SK-N-SH (cell line): ENCODE measurements around the gene PARP16. TPM values are rescaled to one million over a fixed set of nuclear protein-coding genes. Genes with fewer than 3 reads are reported as not detected.

Experiments used
- CTCF ChIA-PET: fragments of 300-600, 350-600 bp; formaldehyde crosslinking; extraction: SDS; loops from one replicate; lab custom pipeline; 2021; lab: Yijun Ruan, JAX
- POLR2A ChIA-PET: fragments of 350-600 bp; sonication (Branson Sonifier 250); formaldehyde crosslinking; extraction: SDS; loops from one replicate; lab custom pipeline; 2020; ENCODE audit warnings: antibody characterized with exemption, inconsistent platforms; lab: Yijun Ruan, JAX
- DNase-seq: peaks from one replicate; pipeline ENCODE4 v3.0.0; 2012
- H2AFZ ChIP-seq: fragments of 200-600 bp; sonication (generic); 2 replicates; pipeline ENCODE4 v1.8.1; 2016; ENCODE audit warnings: antibody characterized with exemption, mild to moderate bottlenecking, low read depth
- H3F3A ChIP-seq: fragments of 200-600 bp; sonication (generic); replicated peaks from 2 replicates; pipeline ENCODE3; 2016; ENCODE audit warnings: antibody characterized with exemption, mild to moderate bottlenecking; ENCODE audit not compliant: insufficient read depth
- H3K27ac ChIP-seq, 2 experiments: fragments of 200-500 bp in 1 of 2; fragments of 200-600 bp in 1 of 2; sonication (Bioruptor generic) in 1 of 2; sonication (generic), shearing (Covaris generic) in 1 of 2; 2 replicates each; pipeline versions ENCODE4 v1.5.1 to v1.6.1; 2014 to 2016; ENCODE audit warnings: low read depth in 2 of 2, inconsistent platforms in 1 of 2, low read length in 1 of 2, mild to moderate bottlenecking in 1 of 2, mixed read lengths in 1 of 2
- H3K27me3 ChIP-seq: fragments of 200-600 bp; sonication (generic), shearing (Covaris generic); 2 replicates; pipeline ENCODE4 v1.6.1; 2016; ENCODE audit warnings: mixed run types; ENCODE audit not compliant: insufficient read depth
- H3K36me3 ChIP-seq, 2 experiments: fragments of 200-500 bp in 1 of 2; fragments of 200-600 bp in 1 of 2; sonication (Bioruptor generic) in 1 of 2; sonication (generic) in 1 of 2; replicated peaks in 1 of 2; 2 replicates each; pipeline versions ENCODE3 to v1.5.1; 2014 to 2016; ENCODE audit warnings: low read length in 1 of 2, mild to moderate bottlenecking in 1 of 2; ENCODE audit not compliant: insufficient read depth in 2 of 2, control insufficient read depth in 1 of 2
- H3K4me1 ChIP-seq, 2 experiments: fragments of 200-500 bp in 1 of 2; fragments of 200-600 bp in 1 of 2; sonication (Bioruptor generic) in 1 of 2; sonication (generic), shearing (Covaris generic) in 1 of 2; 2 replicates each; pipeline versions ENCODE4 v1.5.1 to v1.6.1; 2014 to 2016; ENCODE audit warnings: low read depth in 1 of 2, low read length in 1 of 2, mixed run types in 1 of 2; ENCODE audit not compliant: insufficient read depth in 2 of 2, control insufficient read depth in 1 of 2
- H3K4me2 ChIP-seq: fragments of 200-600 bp; sonication (generic), shearing (Covaris generic); 2 replicates; pipeline ENCODE4 v1.6.1; 2017; ENCODE audit warnings: mixed run types
- H3K4me3 ChIP-seq, 2 experiments: fragments of 200-500 bp in 1 of 2; fragments of 200-600 bp in 1 of 2; sonication (Bioruptor generic) in 1 of 2; sonication (generic), shearing (Covaris generic) in 1 of 2; 2 replicates each; pipeline versions ENCODE4 v1.5.1 to v1.8.1; 2014 to 2016; ENCODE audit warnings: low read depth in 2 of 2, inconsistent platforms in 1 of 2, low read length in 1 of 2, mild to moderate bottlenecking in 1 of 2, mixed read lengths in 1 of 2, moderate library complexity in 1 of 2
- H3K79me2 ChIP-seq: fragments of 200-600 bp; sonication (generic); 2 replicates; pipeline ENCODE4 v1.8.1; 2017; ENCODE audit warnings: mild to moderate bottlenecking; ENCODE audit not compliant: insufficient read depth
- H3K9ac ChIP-seq: fragments of 200-600 bp; sonication (generic); 2 replicates; pipeline ENCODE4 v1.6.1; 2017; ENCODE audit warnings: mixed run types
- H3K9me2 ChIP-seq: fragments of 200-600 bp; sonication (generic); 2 replicates; pipeline ENCODE4 v1.6.1; 2017; ENCODE audit warnings: mixed run types
- H3K9me3 ChIP-seq: fragments of 200-600 bp; sonication (generic); 2 replicates; pipeline ENCODE4 v1.6.1; 2017; ENCODE audit warnings: mixed run types, mild to moderate bottlenecking, moderate library complexity
- H4K20me1 ChIP-seq: fragments of 200-600 bp; sonication (generic); 2 replicates; pipeline ENCODE4 v1.6.1; 2017; ENCODE audit warnings: mild to moderate bottlenecking, mixed run types; ENCODE audit not compliant: insufficient read depth
- FOXJ3 ChIP-seq: sonication (generic); formaldehyde crosslinking; IDR thresholded peaks from 2 replicates; pipeline ENCODE4 v1.5.1; 2020; ENCODE audit warnings: mild to moderate bottlenecking, missing genetic modification reagents
- FOXM1 ChIP-seq: IDR thresholded peaks from 2 replicates; pipeline ENCODE4 v1.4.0; 2012; ENCODE audit warnings: low read depth, mild to moderate bottlenecking
- MXI1 ChIP-seq: IDR thresholded peaks from 2 replicates; pipeline ENCODE4 v1.6.1; 2012; ENCODE audit warnings: mild to moderate bottlenecking, low read depth, low read length, improper control_type of control experiment
- RAD21 ChIP-seq: IDR thresholded peaks from 2 replicates; pipeline ENCODE4 v1.6.1; 2012; ENCODE audit warnings: mild to moderate bottlenecking, low read length
- RCOR1 ChIP-seq: fragments of 150-350 bp; IDR thresholded peaks from 2 replicates; pipeline ENCODE4 v1.6.1; 2017; ENCODE audit warnings: antibody characterized with exemption, low read length
- RXRA ChIP-seq: IDR thresholded peaks from 2 replicates; pipeline ENCODE4 v1.4.0; 2012; ENCODE audit warnings: low read depth, mild to moderate bottlenecking, borderline replicate concordance
- SIN3A ChIP-seq: IDR thresholded peaks from 2 replicates; pipeline ENCODE4 v1.6.1; 2012; ENCODE audit warnings: low read depth, mild to moderate bottlenecking, low read length, moderate library complexity, borderline replicate concordance
- TCF12 ChIP-seq: IDR thresholded peaks from 2 replicates; pipeline ENCODE4 v1.4.0; 2012
- WGBS: methylation state at CpG from one replicate; pipeline ENCODE4 v1.1.6; 2017; ENCODE audit warnings: low lambda C conversion rate; 5-methylcytosine and 5-hydroxymethylcytosine counted together
- polyA plus RNA-seq, 3 experiments: library from polyadenylated mRNA; depleted of rRNA; stranded (reverse); fragments of >200 nt; gene quantifications; 2 replicates each; pipeline ENCODE4 v1.2.3, GENCODE V29; 2012
- TF ChIP-seq, protein P1 (sequence below): fragments of 150-350 bp; IDR thresholded peaks from 2 replicates; pipeline ENCODE4 v1.6.1; 2016; ENCODE audit warnings: mild to moderate bottlenecking, low read depth, low read length
- TF ChIP-seq, protein P2 (sequence below): IDR thresholded peaks from 2 replicates; pipeline ENCODE4 v1.6.1; 2012; ENCODE audit warnings: mild to moderate bottlenecking, low read depth, low read length, moderate library complexity

PARP16 gene
- polyA plus RNA-seq, 1 of the 3 experiments (the other 2 are of a cell fraction): 6.3 TPM

DNA sequence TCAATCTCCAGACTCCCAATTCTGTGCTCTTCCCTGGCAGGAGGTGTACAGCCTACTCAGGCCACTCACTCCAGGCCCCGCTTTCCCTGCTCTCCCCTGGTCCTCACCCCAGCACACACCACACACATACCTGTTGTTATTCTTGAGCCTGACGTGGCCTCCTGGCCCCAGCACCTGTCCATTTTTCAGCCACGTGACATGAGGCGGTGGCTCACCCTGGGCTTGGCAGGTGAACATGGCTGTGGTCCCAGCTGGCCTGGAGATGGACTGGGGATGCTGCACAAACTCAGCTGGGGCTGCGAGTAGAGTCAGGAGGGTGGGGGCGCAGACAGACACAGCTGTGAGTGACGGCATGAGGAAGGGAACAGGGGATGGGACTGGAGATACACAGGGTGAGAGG lies 45.1 kb upstream of the PARP16 start:
- no peak overlapping the region for H3K4me3 ChIP-seq
- no peaks in the 10 kb centered on the region for H3K36me3 ChIP-seq
- no peaks in the 10 kb centered on the region for H3K9me2 ChIP-seq
- H3K27ac ChIP-seq: no peak overlapping the region
- no peaks in the 10 kb centered on the region for H3K79me2 ChIP-seq
- CTCF ChIA-PET: interaction anchor here (0.9 to 21.5 kb wide), 3 partner anchors 9 to 52 kb away, joined by 4 to 969 read pairs (median 4); partner anchors contain the start of gene IGDCC3
- no peaks in the 10 kb centered on the region for H3K27me3 ChIP-seq
- WGBS: 85% methylated on average over 6 of the region's 7 CpGs
- peaks cover 0 to 23% of the 10 kb centered on the region in 2 experiments; a peak in 1 of 4 replicates for H3K4me1 ChIP-seq
- H4K20me1 ChIP-seq: no peaks in the 10 kb centered on the region
- H3K9me3 ChIP-seq: no peaks in the 10 kb centered on the region
- POLR2A ChIA-PET: no interaction called here
- DNase-seq: peak; percentile 20
- no peak overlapping the region for H3K9ac ChIP-seq
- no peak for TF ChIP-seq FOXM1
- TF ChIP-seq SIN3A: no peak
- no peak for TF ChIP-seq TCF12
- no peak for TF ChIP-seq RXRA
- TF ChIP-seq, protein P1, sequence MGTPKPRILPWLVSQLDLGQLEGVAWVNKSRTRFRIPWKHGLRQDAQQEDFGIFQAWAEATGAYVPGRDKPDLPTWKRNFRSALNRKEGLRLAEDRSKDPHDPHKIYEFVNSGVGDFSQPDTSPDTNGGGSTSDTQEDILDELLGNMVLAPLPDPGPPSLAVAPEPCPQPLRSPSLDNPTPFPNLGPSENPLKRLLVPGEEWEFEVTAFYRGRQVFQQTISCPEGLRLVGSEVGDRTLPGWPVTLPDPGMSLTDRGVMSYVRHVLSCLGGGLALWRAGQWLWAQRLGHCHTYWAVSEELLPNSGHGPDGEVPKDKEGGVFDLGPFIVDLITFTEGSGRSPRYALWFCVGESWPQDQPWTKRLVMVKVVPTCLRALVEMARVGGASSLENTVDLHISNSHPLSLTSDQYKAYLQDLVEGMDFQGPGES: no peak
- TF ChIP-seq RCOR1: no peak
- TF ChIP-seq FOXJ3 (CRISPR knock-in tag): no peak
- TF ChIP-seq MXI1: no peak
- TF ChIP-seq, protein P2, sequence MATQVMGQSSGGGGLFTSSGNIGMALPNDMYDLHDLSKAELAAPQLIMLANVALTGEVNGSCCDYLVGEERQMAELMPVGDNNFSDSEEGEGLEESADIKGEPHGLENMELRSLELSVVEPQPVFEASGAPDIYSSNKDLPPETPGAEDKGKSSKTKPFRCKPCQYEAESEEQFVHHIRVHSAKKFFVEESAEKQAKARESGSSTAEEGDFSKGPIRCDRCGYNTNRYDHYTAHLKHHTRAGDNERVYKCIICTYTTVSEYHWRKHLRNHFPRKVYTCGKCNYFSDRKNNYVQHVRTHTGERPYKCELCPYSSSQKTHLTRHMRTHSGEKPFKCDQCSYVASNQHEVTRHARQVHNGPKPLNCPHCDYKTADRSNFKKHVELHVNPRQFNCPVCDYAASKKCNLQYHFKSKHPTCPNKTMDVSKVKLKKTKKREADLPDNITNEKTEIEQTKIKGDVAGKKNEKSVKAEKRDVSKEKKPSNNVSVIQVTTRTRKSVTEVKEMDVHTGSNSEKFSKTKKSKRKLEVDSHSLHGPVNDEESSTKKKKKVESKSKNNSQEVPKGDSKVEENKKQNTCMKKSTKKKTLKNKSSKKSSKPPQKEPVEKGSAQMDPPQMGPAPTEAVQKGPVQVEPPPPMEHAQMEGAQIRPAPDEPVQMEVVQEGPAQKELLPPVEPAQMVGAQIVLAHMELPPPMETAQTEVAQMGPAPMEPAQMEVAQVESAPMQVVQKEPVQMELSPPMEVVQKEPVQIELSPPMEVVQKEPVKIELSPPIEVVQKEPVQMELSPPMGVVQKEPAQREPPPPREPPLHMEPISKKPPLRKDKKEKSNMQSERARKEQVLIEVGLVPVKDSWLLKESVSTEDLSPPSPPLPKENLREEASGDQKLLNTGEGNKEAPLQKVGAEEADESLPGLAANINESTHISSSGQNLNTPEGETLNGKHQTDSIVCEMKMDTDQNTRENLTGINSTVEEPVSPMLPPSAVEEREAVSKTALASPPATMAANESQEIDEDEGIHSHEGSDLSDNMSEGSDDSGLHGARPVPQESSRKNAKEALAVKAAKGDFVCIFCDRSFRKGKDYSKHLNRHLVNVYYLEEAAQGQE: no peak
- H2AFZ ChIP-seq: no peak overlapping the region
- H3F3A ChIP-seq: no peaks in the 10 kb centered on the region
- no peak overlapping the region for H3K4me2 ChIP-seq

DNA sequence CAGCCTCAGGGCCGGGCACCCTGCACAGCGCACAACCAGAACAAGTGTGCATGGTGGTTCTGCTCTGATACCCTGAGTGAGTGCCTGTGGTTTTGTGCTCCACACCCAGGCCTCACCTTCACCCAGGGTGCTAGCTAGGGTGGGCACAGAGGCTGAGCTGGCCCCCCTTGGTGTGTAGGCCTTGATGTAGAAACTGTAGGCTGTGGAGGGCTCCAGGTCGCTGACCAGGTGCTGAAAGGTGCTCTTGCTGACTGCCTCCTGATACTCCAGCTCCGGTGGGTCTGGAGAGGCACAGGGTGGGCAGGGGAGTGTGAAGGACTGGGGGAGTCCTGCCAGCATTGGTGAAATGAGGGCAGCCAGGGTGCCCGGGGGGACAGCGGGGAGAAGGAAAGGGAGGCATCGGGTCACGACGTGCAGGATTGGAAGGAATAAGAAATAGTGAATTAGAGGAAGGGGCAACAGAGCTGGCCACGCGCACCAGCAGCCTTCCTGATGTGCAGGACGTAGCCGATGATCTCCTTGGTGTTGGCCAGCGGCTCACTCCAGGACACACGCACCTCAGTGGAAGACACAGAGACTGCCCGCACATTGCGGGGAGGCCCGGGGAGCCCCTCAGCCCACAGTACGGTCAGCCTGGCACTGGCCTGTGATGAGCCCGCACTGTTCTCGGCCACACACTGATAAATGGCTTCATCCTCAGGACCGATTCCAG lies 44.4 kb upstream of the PARP16 start:
- 83% methylated on average over 12 of the region's 22 CpGs for WGBS
- POLR2A ChIA-PET: no interaction called here
- H3K79me2 ChIP-seq: no peaks in the 10 kb centered on the region
- no peaks in the 10 kb centered on the region for H4K20me1 ChIP-seq
- no peaks in the 10 kb centered on the region for H3K9me2 ChIP-seq
- no peak overlapping the region for H3K4me2 ChIP-seq
- H3K4me1 ChIP-seq: peaks cover 0 to 25% of the 10 kb centered on the region in 2 experiments; a peak in 1 of 4 replicates
- peak; percentile 17 for DNase-seq
- H3K4me3 ChIP-seq: no peak overlapping the region
- no peak overlapping the region for H3K27ac ChIP-seq
- H3K36me3 ChIP-seq: no peaks in the 10 kb centered on the region
- H3K27me3 ChIP-seq: no peaks in the 10 kb centered on the region
- no peaks in the 10 kb centered on the region for H3K9me3 ChIP-seq
- no peak overlapping the region for H3K9ac ChIP-seq
- TF ChIP-seq RAD21: no peak
- TF ChIP-seq, protein P2: peak; percentile 89
- no peaks in the 10 kb centered on the region for H3F3A ChIP-seq
- CTCF ChIA-PET: interaction anchor here (2.7 to 21.5 kb wide), 2 partner anchors 12 to 53 kb away, joined by 15 to 969 read pairs; partner anchors contain the start of gene IGDCC3
- H2AFZ ChIP-seq: no peak overlapping the region
